ENCODE results near the gene CELSR1. TPM values are rescaled to one million over a fixed set of nuclear protein-coding genes. Genes with fewer than 3 reads are reported as not detected.

CELSR1 gene
- total RNA-seq, 1 donor, result 1.1 TPM

DNA sequence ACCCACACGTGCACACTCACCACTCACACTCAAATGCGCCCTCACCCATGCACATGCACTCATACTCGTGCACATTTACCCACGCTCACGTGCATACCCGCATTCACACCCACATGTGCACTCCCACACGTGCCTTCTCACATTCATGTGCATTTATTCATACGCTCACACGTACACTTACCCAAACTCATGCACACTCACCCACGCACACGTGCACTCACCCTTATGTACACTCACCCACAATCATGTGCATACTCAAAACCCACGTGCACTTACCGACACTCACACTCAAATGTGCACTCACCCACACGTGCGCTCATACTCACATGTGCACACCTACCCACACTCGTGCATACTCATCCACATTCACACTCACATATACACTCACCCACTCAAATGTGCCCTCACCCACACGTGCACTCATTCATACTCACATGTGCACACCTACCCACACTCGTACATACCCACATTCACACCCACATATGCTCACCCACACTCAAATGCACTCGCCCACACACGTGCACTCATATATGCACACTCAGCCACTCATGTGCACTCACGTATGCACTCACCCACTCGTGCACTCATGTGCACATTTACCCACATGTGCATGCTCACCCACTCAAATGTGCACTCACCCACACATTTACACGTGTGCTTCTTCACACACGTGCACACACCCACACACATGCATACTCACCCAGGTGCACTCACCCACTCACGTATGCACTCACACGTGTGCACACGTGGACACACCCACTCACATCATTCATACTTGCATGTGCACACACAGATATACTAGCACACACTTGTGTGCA, 117.5 kb downstream of the CELSR1 start:
- TF ChIP-seq, protein P1, sequence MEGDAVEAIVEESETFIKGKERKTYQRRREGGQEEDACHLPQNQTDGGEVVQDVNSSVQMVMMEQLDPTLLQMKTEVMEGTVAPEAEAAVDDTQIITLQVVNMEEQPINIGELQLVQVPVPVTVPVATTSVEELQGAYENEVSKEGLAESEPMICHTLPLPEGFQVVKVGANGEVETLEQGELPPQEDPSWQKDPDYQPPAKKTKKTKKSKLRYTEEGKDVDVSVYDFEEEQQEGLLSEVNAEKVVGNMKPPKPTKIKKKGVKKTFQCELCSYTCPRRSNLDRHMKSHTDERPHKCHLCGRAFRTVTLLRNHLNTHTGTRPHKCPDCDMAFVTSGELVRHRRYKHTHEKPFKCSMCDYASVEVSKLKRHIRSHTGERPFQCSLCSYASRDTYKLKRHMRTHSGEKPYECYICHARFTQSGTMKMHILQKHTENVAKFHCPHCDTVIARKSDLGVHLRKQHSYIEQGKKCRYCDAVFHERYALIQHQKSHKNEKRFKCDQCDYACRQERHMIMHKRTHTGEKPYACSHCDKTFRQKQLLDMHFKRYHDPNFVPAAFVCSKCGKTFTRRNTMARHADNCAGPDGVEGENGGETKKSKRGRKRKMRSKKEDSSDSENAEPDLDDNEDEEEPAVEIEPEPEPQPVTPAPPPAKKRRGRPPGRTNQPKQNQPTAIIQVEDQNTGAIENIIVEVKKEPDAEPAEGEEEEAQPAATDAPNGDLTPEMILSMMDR (IDR thresholded peaks at IDR 0.05; ENCODE audit: insufficient read depth, low read length), result no peak
- H3K4me3 ChIP-seq (ENCODE audit: low read depth, low read length), result no peak overlapping the region
- no peak for DNase-seq (ENCODE audit: low read depth)

DNA sequence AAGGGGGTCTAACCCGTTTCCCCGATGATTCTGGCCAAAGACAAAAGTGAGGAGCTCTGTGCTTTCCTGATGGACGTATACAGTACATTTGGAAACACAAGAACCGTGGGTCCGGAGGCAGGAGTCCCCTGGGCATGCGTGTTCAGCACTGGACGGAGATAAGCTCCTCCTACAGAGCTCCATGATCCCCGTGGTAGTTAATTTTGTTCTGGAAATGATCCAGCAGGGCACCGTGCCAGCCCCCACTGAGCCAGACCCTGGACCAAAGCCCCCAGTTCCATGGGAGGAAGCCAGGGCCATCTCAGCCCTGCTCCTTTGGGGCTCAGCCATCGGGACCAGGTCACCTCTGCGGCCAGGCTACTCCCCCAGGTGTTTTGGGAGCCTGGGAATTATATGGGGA, 118.6 kb downstream of the CELSR1 start:
- H3K4me3 ChIP-seq (ENCODE audit: low read depth, low read length), result no peak overlapping the region
- TF ChIP-seq, protein P1 (IDR thresholded peaks at IDR 0.05; ENCODE audit: insufficient read depth, low read length), result no peak
- DNase-seq (ENCODE audit: low read depth), result no peak

DNA sequence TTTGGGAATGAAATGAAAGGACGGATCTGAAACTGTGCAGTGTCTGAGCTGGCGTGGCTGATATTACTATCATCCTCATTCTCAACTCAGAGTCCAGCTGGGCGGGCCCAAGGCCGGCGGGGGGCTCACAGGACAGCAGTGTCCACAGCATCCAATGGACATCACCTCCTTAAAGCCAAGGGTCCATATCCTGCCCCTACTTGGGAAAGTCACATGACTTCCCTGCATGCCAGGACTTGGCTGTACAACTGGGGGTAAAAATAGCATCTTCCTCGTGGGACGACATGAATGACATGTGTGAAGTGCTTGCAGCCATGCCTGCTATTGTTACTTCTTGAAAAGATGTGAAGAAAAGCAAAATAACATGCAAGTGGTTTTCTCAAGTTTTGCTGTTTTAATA, 119.7 kb downstream of the CELSR1 start:
- TF ChIP-seq, protein P1 (IDR thresholded peaks at IDR 0.05; ENCODE audit: insufficient read depth, low read length), result no peak
- no peak for DNase-seq (ENCODE audit: low read depth)
- no peak overlapping the region for H3K4me3 ChIP-seq (ENCODE audit: low read depth, low read length)

DNA sequence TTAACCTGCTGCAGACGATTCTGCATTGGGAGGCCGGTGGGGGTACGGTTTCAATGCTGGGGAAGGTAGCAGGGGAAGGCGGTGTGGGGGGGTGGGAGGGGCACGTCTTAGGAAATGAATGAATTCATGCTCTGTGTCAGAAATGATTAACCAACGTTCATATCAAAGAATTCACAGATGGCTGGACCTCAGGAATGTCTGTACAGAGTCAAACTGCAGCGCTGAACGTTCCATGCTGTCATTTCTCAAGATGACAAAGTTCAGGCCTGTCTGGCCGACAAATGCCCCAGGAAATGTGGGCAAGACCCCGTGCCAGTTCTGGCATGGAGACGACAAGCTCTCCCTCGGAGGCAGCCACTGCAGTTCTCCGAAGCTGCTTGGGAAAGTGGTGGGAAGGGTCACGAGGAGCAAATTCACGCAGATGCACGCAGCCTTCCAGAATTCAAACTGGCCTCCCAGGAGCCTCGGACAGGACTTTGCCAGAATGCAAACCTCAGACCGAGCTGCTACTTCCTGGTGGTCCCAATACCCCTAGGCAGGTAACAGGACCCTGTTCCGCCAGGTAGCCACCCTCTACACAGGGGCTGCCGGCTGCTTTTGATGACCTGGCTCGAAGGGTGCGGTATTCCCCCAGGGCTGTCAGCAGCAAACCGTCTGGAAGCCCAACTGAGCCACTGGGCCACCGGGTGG, 120.4 kb downstream of the CELSR1 start:
- DNase-seq (ENCODE audit: low read depth), result peak; percentile 76

DNA sequence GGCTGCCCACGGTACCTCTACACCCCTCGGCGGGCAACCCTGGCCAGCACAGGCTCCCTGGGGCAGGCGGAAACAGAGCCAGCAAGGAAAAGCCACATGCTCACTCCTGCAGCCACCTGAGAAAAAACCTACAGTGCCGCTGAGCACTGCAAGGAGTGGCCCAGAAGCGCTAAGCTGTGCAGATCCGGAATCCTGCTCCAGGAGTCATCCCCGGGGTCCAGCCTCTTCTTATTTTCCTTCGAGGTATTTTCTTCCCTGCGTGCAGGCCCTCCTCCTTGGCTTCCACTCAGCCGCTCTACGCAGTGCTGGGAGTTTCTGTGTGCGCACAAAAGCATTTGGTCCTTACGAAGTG, 120.9 kb downstream of the CELSR1 start:
- H3K4me3 ChIP-seq (ENCODE audit: low read depth, low read length), result no peak overlapping the region
- DNase-seq (ENCODE audit: low read depth), result peak; percentile 67
- TF ChIP-seq, protein P1 (IDR thresholded peaks at IDR 0.05; ENCODE audit: insufficient read depth, low read length), result no peak

More for the DNA sequence above, 120.4 kb downstream of the CELSR1 start:
- no peak overlapping the region for H3K4me3 ChIP-seq (ENCODE audit: low read depth, low read length)
- TF ChIP-seq, protein P1 (IDR thresholded peaks at IDR 0.05; ENCODE audit: insufficient read depth, low read length), result no peak

DNA sequence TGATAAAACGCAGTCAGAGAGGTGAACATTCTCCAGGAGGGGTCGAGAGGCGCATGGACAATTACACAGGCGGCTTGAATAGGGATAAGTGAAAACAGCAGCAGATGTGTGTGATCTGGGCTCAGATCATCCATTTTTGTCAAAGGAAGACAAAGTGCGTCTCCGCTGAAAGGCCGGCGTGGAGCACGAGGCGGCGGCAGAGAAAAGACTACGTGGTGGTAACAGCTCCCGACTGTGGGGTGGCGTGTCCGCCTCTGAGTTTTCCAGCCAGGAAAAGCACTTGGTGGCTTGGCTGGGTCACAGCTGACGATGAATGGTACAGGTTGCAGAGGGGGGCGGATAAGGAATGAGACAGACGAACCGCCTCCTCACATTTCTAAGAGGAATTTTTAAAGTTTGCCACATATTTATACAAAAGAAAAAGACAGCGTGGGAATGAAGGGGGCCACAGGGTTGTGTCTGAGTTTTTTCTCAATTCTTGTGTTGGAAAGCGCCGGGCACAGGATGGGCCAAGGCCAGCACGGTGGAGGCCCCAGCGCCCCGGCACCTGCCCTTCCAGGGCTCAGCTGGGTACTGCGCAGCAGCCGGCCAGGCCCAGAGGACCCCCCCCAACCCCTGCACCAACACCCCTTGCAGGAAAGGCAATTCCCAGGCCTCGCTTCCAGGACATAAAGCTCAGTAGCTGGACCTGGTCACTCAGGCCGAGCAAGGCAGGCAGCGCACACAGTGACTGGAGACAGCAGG, 121.5 kb downstream of the CELSR1 start:
- TF ChIP-seq, protein P1 (IDR thresholded peaks at IDR 0.05; ENCODE audit: insufficient read depth, low read length), result peak; percentile 4
- H3K4me3 ChIP-seq (ENCODE audit: low read depth, low read length), result no peak overlapping the region
- peak; percentile 62 for DNase-seq (ENCODE audit: low read depth)
